Panc1 (cell line): ENCODE data around the gene ALDH16A1. TPM values are rescaled to one million over a fixed set of nuclear protein-coding genes. Genes with fewer than 3 reads are reported as not detected.

ENCODE experiments used
- ATAC-seq: fragments of 200-7000 bp; cut with Tn5 transposase; 2 replicates; pipeline ENCODE4 v1.9.1; 2020; ENCODE audit warnings: mild to moderate bottlenecking, moderate library complexity
- BruUV-seq: library from RNA; stranded (reverse); fragments of 400-500 nt; replicated peaks from 2 replicates; lab custom pipeline; 2021; lab: Mats Ljungman, UMichigan
- CTCF ChIA-PET: fragments of 300-600 bp; sonication (Branson Sonifier 250); formaldehyde crosslinking; loops from one replicate; lab custom pipeline; 2022; ENCODE audit warnings: antibody characterized with exemption; lab: Charles Lee
- POLR2A ChIA-PET: fragments of 300-600 bp; sonication (Branson Sonifier 250); formaldehyde crosslinking; loops from one replicate; lab custom pipeline; 2022; ENCODE audit warnings: antibody characterized with exemption; lab: Charles Lee
- DNase-seq: peaks from one replicate; pipeline ENCODE4 v3.0.0-alpha.2; 2010; ENCODE audit warnings: low read depth, low spot score
- H3K27ac ChIP-seq: 2 replicates; pipeline ENCODE4 v1.5.1; 2011; ENCODE audit warnings: mild to moderate bottlenecking, low read length, inconsistent platforms
- H3K27me3 ChIP-seq: fragments of 200-500 bp; sonication (Bioruptor generic); 2 replicates; pipeline ENCODE4 v1.6.0; 2014; ENCODE audit warnings: low read length, inconsistent platforms; ENCODE audit not compliant: control insufficient read depth, insufficient read depth
- H3K36me3 ChIP-seq: fragments of 200-500 bp; sonication (Bioruptor generic); 2 replicates; pipeline ENCODE4 v1.5.1; 2014; ENCODE audit warnings: inconsistent platforms, mild to moderate bottlenecking, low read length, moderate library complexity; ENCODE audit not compliant: control insufficient read depth, insufficient read depth
- H3K4me1 ChIP-seq: 2 replicates; pipeline ENCODE4 v1.5.1; 2011; ENCODE audit warnings: inconsistent platforms, mild to moderate bottlenecking, low read length, moderate library complexity; ENCODE audit not compliant: control insufficient read depth, insufficient read depth
- H3K4me3 ChIP-seq, 2 experiments: 2 replicates each; pipeline ENCODE4 v1.5.1; 2011 to 2012; ENCODE audit warnings: low read depth in 2 of 2, low read length in 2 of 2, mild to moderate bottlenecking in 2 of 2, inconsistent platforms in 1 of 2, moderate library complexity in 1 of 2
- H3K9me3 ChIP-seq: fragments of 200-500 bp; sonication (Bioruptor generic); 2 replicates; pipeline ENCODE4 v1.5.1; 2014; ENCODE audit warnings: low read depth, mild to moderate bottlenecking, inconsistent platforms, low read length, moderate library complexity; ENCODE audit not compliant: control insufficient read depth, insufficient read depth
- POLR2AphosphoS5 ChIP-seq: IDR thresholded peaks from 2 replicates; pipeline ENCODE4 v1.6.1; 2012; ENCODE audit warnings: mild to moderate bottlenecking, low read depth, low read length, moderate library complexity
- SIN3A ChIP-seq: IDR thresholded peaks from 2 replicates; pipeline ENCODE4 v1.6.1; 2012; ENCODE audit warnings: low read depth, mild to moderate bottlenecking, low read length, moderate library complexity, borderline replicate concordance; ENCODE audit not compliant: insufficient read depth
- TCF7L2 ChIP-seq: IDR thresholded peaks from 2 replicates; pipeline ENCODE4 v1.6.1; 2011; ENCODE audit warnings: mild to moderate bottlenecking, low read depth, low read length, inconsistent platforms
- in situ Hi-C: cut with HindIII; loops from 2 replicates; pipeline ENCODE4 v1.10.0; 2016; ENCODE audit warnings: low sequenced_read_pairs, low pct_unique_long_range_greater_than_20kb
- intact Hi-C: fragments of 100-400 bp; cut with micrococcal nuclease; formaldehyde crosslinking; loops from one replicate; pipeline ENCODE4 v1.10.0; 2022; ENCODE audit not compliant: unreplicated experiment
- total RNA-seq: library from RNA; stranded (reverse); gene quantifications from one replicate; pipeline ENCODE4 v1.2.1, GENCODE V29; 2021; ENCODE audit not compliant: unreplicated experiment
- TF ChIP-seq, protein P1 (sequence below): fragments of 450-650 bp; IDR thresholded peaks from 2 replicates; pipeline ENCODE4 v1.5.1; 2017; ENCODE audit warnings: mild to moderate bottlenecking
- TF ChIP-seq, protein P2 (sequence below), 2 experiments: IDR thresholded peaks; 2 replicates each; pipeline ENCODE4 v1.6.1; 2011 to 2012; ENCODE audit warnings: low read depth in 2 of 2, control low read depth in 1 of 2, low read length in 1 of 2, mild to moderate bottlenecking in 1 of 2, moderate library complexity in 1 of 2; ENCODE audit not compliant: insufficient read depth in 1 of 2

Gene ALDH16A1
- total RNA-seq, 1 experiment from 2014 or later = 19.6 TPM

DNA sequence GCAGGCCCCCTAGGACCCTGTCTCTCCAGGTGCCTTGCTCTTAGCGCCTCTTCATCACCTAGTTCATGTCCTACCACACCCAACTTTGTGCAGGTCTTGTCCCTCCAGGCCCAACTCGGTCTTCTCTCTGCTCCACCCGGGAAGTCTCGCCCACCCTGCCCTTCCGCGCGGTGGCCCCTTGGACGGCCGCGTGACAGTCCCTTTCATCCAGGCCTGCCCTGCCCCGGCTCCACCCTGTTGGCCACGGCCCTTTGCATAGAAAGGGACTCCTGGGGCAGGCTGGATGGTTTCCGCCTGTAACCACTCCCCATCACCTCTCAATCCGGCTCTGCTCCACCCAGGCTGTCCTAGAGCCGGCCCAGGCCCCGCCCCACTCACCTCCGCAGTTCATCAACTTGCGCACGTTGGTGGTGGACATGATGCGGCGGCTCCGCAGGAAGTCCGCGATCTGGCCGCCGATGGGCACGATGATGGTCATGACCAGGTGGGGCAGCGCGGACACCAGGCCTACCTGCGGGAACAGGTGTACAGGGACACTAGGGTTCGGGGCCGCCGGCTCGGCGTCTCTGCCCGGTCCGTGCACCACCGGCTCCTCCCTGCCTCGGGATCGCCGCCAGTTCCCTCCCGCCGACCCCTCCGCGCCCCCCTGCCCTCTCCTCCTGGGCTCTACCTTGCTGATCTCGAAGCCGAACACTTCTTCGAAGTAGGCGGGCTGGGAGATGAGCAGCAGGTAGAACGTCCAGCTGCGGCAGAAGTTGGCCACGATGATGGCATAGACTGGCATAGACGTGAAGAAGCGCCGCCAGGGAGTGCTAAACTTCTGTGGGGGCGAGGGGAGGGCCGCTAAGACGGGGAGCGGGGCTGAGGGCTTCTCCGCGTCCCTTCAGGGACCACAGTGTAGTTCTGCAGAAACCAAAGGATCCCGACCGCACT is 20.6 kb upstream of the ALDH16A1 start:
- Histone ChIP-seq H3K27me3 (no peaks in the 10 kb centered on the region; the same call in 1 of the 2 replicates), H3K4me3 (no peak overlapping the region), H3K4me1 (no peaks in the 10 kb centered on the region), H3K9me3 (no peaks in the 10 kb centered on the region), H3K36me3 (no peaks in the 10 kb centered on the region), H3K27ac (no peak overlapping the region)
- intact Hi-C loops = no loop called here
- no TSS peak for BruUV-seq
- ATAC-seq (no peak), DNase-seq (no peak)
- POLR2A ChIA-PET = no interaction called here
- CTCF ChIA-PET = no interaction called here
- TF ChIP-seq, protein P1, sequence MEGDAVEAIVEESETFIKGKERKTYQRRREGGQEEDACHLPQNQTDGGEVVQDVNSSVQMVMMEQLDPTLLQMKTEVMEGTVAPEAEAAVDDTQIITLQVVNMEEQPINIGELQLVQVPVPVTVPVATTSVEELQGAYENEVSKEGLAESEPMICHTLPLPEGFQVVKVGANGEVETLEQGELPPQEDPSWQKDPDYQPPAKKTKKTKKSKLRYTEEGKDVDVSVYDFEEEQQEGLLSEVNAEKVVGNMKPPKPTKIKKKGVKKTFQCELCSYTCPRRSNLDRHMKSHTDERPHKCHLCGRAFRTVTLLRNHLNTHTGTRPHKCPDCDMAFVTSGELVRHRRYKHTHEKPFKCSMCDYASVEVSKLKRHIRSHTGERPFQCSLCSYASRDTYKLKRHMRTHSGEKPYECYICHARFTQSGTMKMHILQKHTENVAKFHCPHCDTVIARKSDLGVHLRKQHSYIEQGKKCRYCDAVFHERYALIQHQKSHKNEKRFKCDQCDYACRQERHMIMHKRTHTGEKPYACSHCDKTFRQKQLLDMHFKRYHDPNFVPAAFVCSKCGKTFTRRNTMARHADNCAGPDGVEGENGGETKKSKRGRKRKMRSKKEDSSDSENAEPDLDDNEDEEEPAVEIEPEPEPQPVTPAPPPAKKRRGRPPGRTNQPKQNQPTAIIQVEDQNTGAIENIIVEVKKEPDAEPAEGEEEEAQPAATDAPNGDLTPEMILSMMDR = no peak
- TF ChIP-seq POLR2AphosphoS5 (no peak), TCF7L2 (no peak), SIN3A (no peak)
- TF ChIP-seq, protein P2, sequence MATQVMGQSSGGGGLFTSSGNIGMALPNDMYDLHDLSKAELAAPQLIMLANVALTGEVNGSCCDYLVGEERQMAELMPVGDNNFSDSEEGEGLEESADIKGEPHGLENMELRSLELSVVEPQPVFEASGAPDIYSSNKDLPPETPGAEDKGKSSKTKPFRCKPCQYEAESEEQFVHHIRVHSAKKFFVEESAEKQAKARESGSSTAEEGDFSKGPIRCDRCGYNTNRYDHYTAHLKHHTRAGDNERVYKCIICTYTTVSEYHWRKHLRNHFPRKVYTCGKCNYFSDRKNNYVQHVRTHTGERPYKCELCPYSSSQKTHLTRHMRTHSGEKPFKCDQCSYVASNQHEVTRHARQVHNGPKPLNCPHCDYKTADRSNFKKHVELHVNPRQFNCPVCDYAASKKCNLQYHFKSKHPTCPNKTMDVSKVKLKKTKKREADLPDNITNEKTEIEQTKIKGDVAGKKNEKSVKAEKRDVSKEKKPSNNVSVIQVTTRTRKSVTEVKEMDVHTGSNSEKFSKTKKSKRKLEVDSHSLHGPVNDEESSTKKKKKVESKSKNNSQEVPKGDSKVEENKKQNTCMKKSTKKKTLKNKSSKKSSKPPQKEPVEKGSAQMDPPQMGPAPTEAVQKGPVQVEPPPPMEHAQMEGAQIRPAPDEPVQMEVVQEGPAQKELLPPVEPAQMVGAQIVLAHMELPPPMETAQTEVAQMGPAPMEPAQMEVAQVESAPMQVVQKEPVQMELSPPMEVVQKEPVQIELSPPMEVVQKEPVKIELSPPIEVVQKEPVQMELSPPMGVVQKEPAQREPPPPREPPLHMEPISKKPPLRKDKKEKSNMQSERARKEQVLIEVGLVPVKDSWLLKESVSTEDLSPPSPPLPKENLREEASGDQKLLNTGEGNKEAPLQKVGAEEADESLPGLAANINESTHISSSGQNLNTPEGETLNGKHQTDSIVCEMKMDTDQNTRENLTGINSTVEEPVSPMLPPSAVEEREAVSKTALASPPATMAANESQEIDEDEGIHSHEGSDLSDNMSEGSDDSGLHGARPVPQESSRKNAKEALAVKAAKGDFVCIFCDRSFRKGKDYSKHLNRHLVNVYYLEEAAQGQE (IDR thresholded peaks at IDR 0.05; ENCODE audit: insufficient read depth in 1 of 2, low read depth in 2 of 2, low read length in 1 of 2) = no peak
- in situ Hi-C loops = no loop called here

GRCh38 chr19:49433240-49433901 is 19.7 kb upstream of the ALDH16A1 start:
- intact Hi-C loops = no loop called here
- no peak overlapping the region for H3K27ac ChIP-seq
- no peak for TF ChIP-seq POLR2AphosphoS5
- no peak overlapping the region for H3K4me3 ChIP-seq
- no TSS peak for BruUV-seq
- DNase-seq (no peak), ATAC-seq (no peak)
- no peaks in the 10 kb centered on the region for H3K9me3 ChIP-seq
- CTCF ChIA-PET = interaction anchor here (0.6 kb wide), 1 partner anchor 38 kb away, joined by 8 read pairs; no protein-coding TSS in a partner anchor
- POLR2A ChIA-PET = no interaction called here
- H3K36me3 ChIP-seq = no peaks in the 10 kb centered on the region
- no peaks in the 10 kb centered on the region; the same call in 1 of the 2 replicates for H3K27me3 ChIP-seq
- in situ Hi-C loops = no loop called here
- H3K4me1 ChIP-seq = no peaks in the 10 kb centered on the region
